NB4 (cell line): ENCODE results near the gene DDX54.

ENCODE experiments used
- DNase-seq: peaks from one replicate; pipeline ENCODE4 v3.0.0; 2010; ENCODE audit warnings: low read depth
- H3K4me3 ChIP-seq: one replicate; pipeline ENCODE4 v1.5.1; 2011; ENCODE audit warnings: mild to moderate bottlenecking, low read depth, low read length, moderate library complexity
- CTCF ChIP-seq: IDR thresholded peaks from one replicate; pipeline ENCODE4 v1.5.1; 2012; ENCODE audit warnings: low read depth, low read length
- MYC ChIP-seq: IDR thresholded peaks from 2 replicates; pipeline ENCODE4 v1.6.1; 2011; ENCODE audit warnings: low read depth, low read length
- POLR2A ChIP-seq: IDR thresholded peaks from 2 replicates; pipeline ENCODE4 v1.6.1; 2011; ENCODE audit warnings: mild to moderate bottlenecking; ENCODE audit not compliant: insufficient read length; ENCODE audit errors: extremely low read depth
- TF ChIP-seq, protein P1 (sequence below): IDR thresholded peaks from 2 replicates; pipeline ENCODE4 v1.6.1; 2011; ENCODE audit warnings: low read depth, low read length

The DDX54 gene

DNA sequence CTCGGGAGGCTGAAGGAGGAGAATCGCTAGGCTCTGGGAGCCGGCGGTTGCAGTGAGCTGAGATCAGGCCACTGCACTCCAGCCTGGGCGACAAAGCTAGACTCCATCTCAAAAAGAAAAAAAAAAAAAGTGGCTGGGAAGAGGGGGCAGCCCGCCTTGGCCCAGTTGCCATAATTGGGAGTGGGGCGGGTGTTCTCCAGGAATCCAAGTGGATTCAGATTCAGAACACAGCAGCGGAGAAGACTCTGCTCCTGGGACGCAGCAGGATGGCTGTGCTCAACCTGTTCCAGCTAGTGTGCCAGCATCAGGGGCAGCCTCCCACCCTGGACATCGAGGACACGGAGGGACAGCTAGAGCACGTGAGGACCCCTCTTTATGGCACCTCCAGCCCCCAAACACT is 30.2 kb downstream of the DDX54 start:
- DNase-seq, result no peak
- no peak for TF ChIP-seq CTCF
- no peak overlapping the region for H3K4me3 ChIP-seq

GRCh38 chr12:113154351-113154973 is 30.8 kb downstream of the DDX54 start:
- no peak overlapping the region for H3K4me3 ChIP-seq
- no peak for DNase-seq
- TF ChIP-seq POLR2A, result no peak
- TF ChIP-seq MYC, result no peak

GRCh38 chr12:113152835-113153814 is 32.2 kb downstream of the DDX54 start:
- H3K4me3 ChIP-seq, result peak overlapping the region; percentile 42
- TF ChIP-seq, protein P1, sequence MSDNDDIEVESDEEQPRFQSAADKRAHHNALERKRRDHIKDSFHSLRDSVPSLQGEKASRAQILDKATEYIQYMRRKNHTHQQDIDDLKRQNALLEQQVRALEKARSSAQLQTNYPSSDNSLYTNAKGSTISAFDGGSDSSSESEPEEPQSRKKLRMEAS, result no peak; the same call in 1 of the 2 replicates
- peak; percentile 69 for TF ChIP-seq CTCF
- peak; percentile 90 for DNase-seq

DNA sequence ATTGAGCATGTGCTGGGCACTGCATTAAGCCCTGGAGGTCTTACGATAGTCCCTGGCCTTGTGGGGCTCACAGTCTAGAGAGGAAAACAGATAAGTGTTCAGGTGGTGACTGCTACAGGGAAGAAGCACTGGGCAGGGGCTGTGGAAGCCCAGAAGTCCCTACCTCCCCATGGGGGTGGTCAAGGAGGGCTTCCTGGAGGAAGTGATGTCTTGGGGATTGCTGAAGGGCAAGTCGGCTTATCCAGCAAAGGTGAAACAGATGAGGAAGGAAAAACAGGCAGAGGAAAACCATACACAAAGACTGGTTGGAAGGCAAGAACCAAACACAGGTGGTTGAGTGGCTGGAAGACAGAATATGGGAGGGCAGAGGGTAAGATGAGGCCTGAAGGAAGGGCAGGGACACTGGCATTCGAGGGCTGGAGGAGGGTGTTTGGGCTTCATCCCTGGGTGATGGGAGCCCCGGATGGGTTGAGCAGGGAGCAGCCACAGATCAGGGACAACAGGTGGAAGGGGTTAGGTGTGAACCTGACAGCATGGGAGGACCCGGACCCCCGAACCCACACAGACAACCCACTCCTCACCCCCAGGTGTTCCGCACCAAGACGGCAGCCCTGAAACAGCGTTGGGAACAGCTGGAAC is 33.0 kb downstream of the DDX54 start:
- DNase-seq, result no peak
- H3K4me3 ChIP-seq, result no peak overlapping the region
- TF ChIP-seq POLR2A (no peak), MYC (no peak), CTCF (no peak)
- TF ChIP-seq, protein P1, result no peak

GRCh38 chr12:113151655-113152054 is 33.6 kb downstream of the DDX54 start:
- no peak overlapping the region for H3K4me3 ChIP-seq
- no peak for TF ChIP-seq CTCF
- TF ChIP-seq MYC, result no peak
- TF ChIP-seq POLR2A, result no peak
- TF ChIP-seq, protein P1, result no peak
- no peak for DNase-seq

DNA sequence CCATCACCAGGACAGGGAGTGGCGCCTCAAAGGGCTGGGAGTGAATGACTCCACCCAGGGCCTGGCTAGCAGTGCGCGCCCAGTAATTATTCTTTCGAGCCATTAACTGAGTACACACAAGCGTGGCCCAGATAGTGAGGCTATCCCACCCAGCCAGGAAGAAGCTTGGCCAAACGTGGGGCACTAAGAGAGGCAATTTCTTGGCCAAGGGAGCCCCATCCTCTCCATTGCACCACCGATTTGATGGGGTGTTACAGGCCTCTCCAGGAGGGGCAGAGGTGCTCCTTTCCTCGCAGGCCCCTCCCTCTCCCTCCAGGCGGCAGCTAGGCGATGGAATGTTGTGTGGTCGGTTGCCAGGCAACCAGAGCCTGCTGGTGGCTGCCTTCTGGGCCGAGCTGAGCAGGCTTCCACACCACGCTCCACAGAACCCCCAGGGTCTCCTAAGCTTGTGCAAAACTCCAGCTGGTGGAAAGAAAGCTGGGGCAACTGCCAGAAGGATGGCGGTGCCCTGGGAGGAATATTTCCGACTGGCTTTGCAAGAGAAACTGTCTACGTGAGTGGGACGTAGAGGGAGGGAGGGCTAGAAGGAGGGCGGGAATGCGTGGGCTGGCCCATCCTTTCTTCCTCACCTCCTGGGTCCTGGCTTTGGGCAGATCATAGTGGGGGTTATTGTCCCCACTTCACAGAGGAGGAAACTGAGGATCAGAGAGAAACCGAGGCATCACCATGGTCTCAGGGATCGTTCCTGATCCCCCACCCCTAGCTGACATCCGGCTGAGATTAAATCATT is 35.7 kb downstream of the DDX54 start, which contains the start of gene CFAP73:
Gene CFAP73, plus strand, starts transcription at position 364 of the 790 bp plus-strand sequence. Its CDS starts 134 bp downstream, at position 498.
- H3K4me3 ChIP-seq, result no peak within 1 kb of the TSS
- TF ChIP-seq POLR2A (no peak), CTCF (no peak), MYC (no peak)
- TF ChIP-seq, protein P1, result no peak
- DNase-seq, result peak; percentile 57
